AG10803 (cell line): Measurements from ENCODE around the gene TUBE1.
"Not testable (repeated sequence)": the region's sequence is repeated elsewhere in the genome, so short reads cannot be mapped to it uniquely, and the experiment has no call there.

Experiments used
- DNase-seq: peaks from one replicate; pipeline ENCODE4 v3.0.0; 2010; ENCODE audit warnings: low read depth
- H3K4me3 ChIP-seq: 2 replicates; pipeline ENCODE4 v1.5.1; 2011; ENCODE audit warnings: mild to moderate bottlenecking, low read length, control low read depth
- CTCF ChIP-seq: conservative IDR thresholded peaks from 2 replicates; pipeline ENCODE4 v1.5.1; 2011; ENCODE audit warnings: mild to moderate bottlenecking, low read length, control low read depth, inconsistent platforms

The TUBE1 gene

GRCh38 chr6:112117554-112117953 is 30.3 kb upstream of the TUBE1 start:
- no peak overlapping the region for H3K4me3 ChIP-seq
- TF ChIP-seq CTCF: no peak
- peak; percentile 34 for DNase-seq

- no peak for DNase-seq
- no peak for TF ChIP-seq CTCF
- H3K4me3 ChIP-seq: no peak overlapping the region
These were observed 28.9 kb upstream of the TUBE1 start for GRCh38 chr6:112116221-112116620.

GRCh38 chr6:112114577-112115223 is 27.4 kb upstream of the TUBE1 start:
- H3K4me3 ChIP-seq: no peak overlapping the region
- DNase-seq: no peak
- TF ChIP-seq CTCF: no peak

GRCh38 chr6:112113918-112114317 is 26.6 kb upstream of the TUBE1 start:
- H3K4me3 ChIP-seq: no peak overlapping the region
- no peak for DNase-seq
- no peak for TF ChIP-seq CTCF

GRCh38 chr6:112113431-112113830 is 26.1 kb upstream of the TUBE1 start:
- DNase-seq: peak; percentile 4
- TF ChIP-seq CTCF: no peak
- H3K4me3 ChIP-seq: no peak overlapping the region

- TF ChIP-seq CTCF: no peak
- no peak for DNase-seq
- H3K4me3 ChIP-seq: no peak overlapping the region
These were observed 22.0 kb upstream of the TUBE1 start for GRCh38 chr6:112109262-112109661.

- TF ChIP-seq CTCF: no peak
- no peak overlapping the region for H3K4me3 ChIP-seq
- DNase-seq: no peak
These were observed 19.3 kb upstream of the TUBE1 start for GRCh38 chr6:112106562-112106961.

- DNase-seq: not testable (repeated sequence)
These were observed 18.7 kb upstream of the TUBE1 start for GRCh38 chr6:112106026-112106425.

More at GRCh38 chr6:112106026-112106425, 18.7 kb upstream of the TUBE1 start:
- not testable (repeated sequence) for H3K4me3 ChIP-seq
